A549 treated with AZD9567 at 1 μM for 4 hours (cell line): ENCODE measurements around the gene DMBT1. TPM values are rescaled to one million over a fixed set of nuclear protein-coding genes. Genes with fewer than 3 reads are reported as not detected.

Experiments
- total RNA-seq: library from RNA; stranded (reverse); fragments of 200-300 nt; extraction: Qiagen RNA extraction; gene quantifications from 5 replicates; pipeline ENCODE4 v1.2.3, GENCODE V29; 2022; ENCODE audit not compliant: insufficient read depth

Gene DMBT1
- 0.10 to 0.15 TPM (median 0.14 TPM) in 4 of 5 replicates, not detected in the other for total RNA-seq

GRCh38 chr10:122560279-122560804, at the start of gene DMBT1:
DMBT1 (plus strand) TSS chr10:122560754; CDS start chr10:122560771, 17 bp downstream.

Other genes starting within 250 kb of the DMBT1 start
- 14.3 to 28.7 TPM (median 21.3 TPM) in 5 replicates for gene PLEKHA1, start 186.0 kb upstream of the DMBT1 start, total RNA-seq
- not detected in 5 replicates for gene ARMS2, start 106.1 kb upstream of the DMBT1 start, total RNA-seq
- 38.4 to 61.5 TPM (median 52.2 TPM) in 5 replicates for gene HTRA1, start 99.2 kb upstream of the DMBT1 start, total RNA-seq
- not detected in 5 replicates for gene C10orf120, start 139.1 kb downstream of the DMBT1 start, total RNA-seq